Smooth muscle cell (in vitro differentiated cells): ENCODE results near the gene KCNK7. TPM values are rescaled to one million over a fixed set of nuclear protein-coding genes. Genes with fewer than 3 reads are reported as not detected.
A peak's percentile ranks its signal among the peaks of the same experiment; 100 is the strongest.

Experiments used
- DNase-seq: peaks from one replicate; lab custom pipeline; 2025; ENCODE audit not compliant: unreplicated experiment; lab: John Stamatoyannopoulos, UW
- H2AFZ ChIP-seq: fragments of 200-600 bp; sonication (generic); 2 replicates; pipeline ENCODE4 v1.6.0; 2016; ENCODE audit warnings: antibody characterized with exemption, low read depth, mild to moderate bottlenecking
- H3F3A ChIP-seq: fragments of 200-600 bp; sonication (generic); 2 replicates; pipeline ENCODE4 v1.6.0; 2017; ENCODE audit warnings: antibody characterized with exemption, low read depth
- H3K27ac ChIP-seq: fragments of 200-600 bp; sonication (generic); 2 replicates; pipeline ENCODE4 v1.5.1; 2016; ENCODE audit warnings: low read depth, mild to moderate bottlenecking
- H3K27me3 ChIP-seq: fragments of 200-600 bp; sonication (generic); 2 replicates; pipeline ENCODE4 v1.6.1; 2016; ENCODE audit warnings: low read depth, mild to moderate bottlenecking
- H3K36me3 ChIP-seq: fragments of 200-600 bp; sonication (generic); 2 replicates; pipeline ENCODE4 v1.5.1; 2016; ENCODE audit warnings: low read depth
- H3K4me1 ChIP-seq: fragments of 200-600 bp; sonication (generic); 2 replicates; pipeline ENCODE4 v1.5.1; 2016; ENCODE audit warnings: low read depth
- H3K4me2 ChIP-seq: fragments of 200-600 bp; sonication (generic); 2 replicates; pipeline ENCODE4 v1.6.0; 2016; ENCODE audit warnings: mild to moderate bottlenecking
- H3K4me3 ChIP-seq: fragments of 200-600 bp; sonication (generic); 2 replicates; pipeline ENCODE4 v1.5.1; 2016; ENCODE audit warnings: mild to moderate bottlenecking
- H3K79me2 ChIP-seq: fragments of 200-600 bp; sonication (generic); 2 replicates; pipeline ENCODE4 v1.6.0; 2016; ENCODE audit warnings: low read depth, mild to moderate bottlenecking
- H3K9ac ChIP-seq: fragments of 200-600 bp; sonication (generic); 2 replicates; pipeline ENCODE4 v1.6.0; 2016; ENCODE audit warnings: low read depth
- H3K9me3 ChIP-seq: fragments of 200-600 bp; sonication (generic); replicated peaks from 2 replicates; pipeline ENCODE4 v1.5.1; 2016; ENCODE audit warnings: low read depth
- H4K20me1 ChIP-seq: fragments of 200-600 bp; sonication (generic); 2 replicates; pipeline ENCODE4 v1.6.0; 2016; ENCODE audit warnings: low read depth
- WGBS: methylation state at CpG from one replicate; pipeline ENCODE4 v1.1.7; 2016; ENCODE audit warnings: low lambda C conversion rate; 5-methylcytosine and 5-hydroxymethylcytosine counted together
- polyA plus RNA-seq: library from polyadenylated mRNA; unstranded; fragments of >200 nt; fragmentation: Nextera tagmentation; extraction: Ambion mirVana; gene quantifications from 2 replicates; pipeline ENCODE4 v1.2.1, GENCODE V29; 2016
- total RNA-seq: library from RNA; depleted of rRNA; stranded (reverse); fragments of >200 nt; gene quantifications from 2 replicates; pipeline ENCODE4 v1.2.3, GENCODE V29; 2014
- TF ChIP-seq, protein P1 (sequence below): fragments of 200-600 bp; sonication (generic); IDR thresholded peaks from 2 replicates; pipeline ENCODE4 v1.5.1; 2017; ENCODE audit warnings: borderline replicate concordance, mild to moderate bottlenecking, antibody characterized with exemption; ENCODE audit not compliant: insufficient read depth, poor library complexity, severe bottlenecking

The KCNK7 gene
- total and polyA plus RNA-seq, 2 experiments from 2014 or later = not detected

DNA sequence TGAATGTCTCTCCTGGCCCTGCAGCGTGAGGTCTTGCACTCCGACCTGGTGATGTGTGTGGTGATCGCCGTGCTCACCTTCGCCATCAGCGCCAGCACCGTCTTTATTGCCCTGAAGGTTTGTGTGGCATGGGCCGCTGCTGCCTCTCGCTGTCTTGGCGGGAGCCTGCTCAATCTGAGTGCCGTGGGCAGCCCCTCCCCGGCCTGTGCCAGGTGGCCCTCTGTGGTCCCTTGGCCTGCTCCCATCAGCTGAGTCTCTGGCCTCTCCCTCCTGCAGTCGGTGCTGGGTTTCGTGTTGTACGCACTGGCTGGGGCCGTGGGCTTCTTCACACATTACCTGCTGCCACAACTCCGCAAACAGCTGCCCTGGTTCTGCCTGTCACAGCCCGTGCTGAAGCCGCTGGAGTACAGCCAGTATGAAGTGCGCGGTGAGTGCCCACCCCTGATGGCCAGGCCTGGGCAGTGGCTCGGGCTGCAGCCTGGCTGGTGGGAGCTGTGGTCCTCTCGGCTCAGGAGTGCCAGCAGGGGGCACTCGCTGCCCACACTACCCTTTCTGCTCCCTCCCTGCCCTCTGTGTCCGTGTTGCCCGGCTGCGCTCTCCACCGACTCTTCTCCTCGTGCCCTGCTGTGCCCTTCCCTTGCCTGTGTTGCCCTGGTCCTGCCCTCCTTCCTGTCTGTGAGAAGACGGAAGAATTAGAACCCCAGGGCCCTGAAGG is 30.2 kb upstream of the KCNK7 start:
- no peaks in the 10 kb centered on the region for H3K4me1 ChIP-seq
- H3K36me3 ChIP-seq = no peaks in the 10 kb centered on the region
- WGBS = 88% methylated on average over 30 of the region's 30 CpGs
- H3F3A ChIP-seq = no peaks in the 10 kb centered on the region
- H4K20me1 ChIP-seq = no peaks in the 10 kb centered on the region
- no peak overlapping the region for H3K27ac ChIP-seq
- H3K4me2 ChIP-seq = no peak overlapping the region
- TF ChIP-seq, protein P1, sequence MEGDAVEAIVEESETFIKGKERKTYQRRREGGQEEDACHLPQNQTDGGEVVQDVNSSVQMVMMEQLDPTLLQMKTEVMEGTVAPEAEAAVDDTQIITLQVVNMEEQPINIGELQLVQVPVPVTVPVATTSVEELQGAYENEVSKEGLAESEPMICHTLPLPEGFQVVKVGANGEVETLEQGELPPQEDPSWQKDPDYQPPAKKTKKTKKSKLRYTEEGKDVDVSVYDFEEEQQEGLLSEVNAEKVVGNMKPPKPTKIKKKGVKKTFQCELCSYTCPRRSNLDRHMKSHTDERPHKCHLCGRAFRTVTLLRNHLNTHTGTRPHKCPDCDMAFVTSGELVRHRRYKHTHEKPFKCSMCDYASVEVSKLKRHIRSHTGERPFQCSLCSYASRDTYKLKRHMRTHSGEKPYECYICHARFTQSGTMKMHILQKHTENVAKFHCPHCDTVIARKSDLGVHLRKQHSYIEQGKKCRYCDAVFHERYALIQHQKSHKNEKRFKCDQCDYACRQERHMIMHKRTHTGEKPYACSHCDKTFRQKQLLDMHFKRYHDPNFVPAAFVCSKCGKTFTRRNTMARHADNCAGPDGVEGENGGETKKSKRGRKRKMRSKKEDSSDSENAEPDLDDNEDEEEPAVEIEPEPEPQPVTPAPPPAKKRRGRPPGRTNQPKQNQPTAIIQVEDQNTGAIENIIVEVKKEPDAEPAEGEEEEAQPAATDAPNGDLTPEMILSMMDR = peak; percentile 24
- H3K27me3 ChIP-seq = no peaks in the 10 kb centered on the region
- no peak overlapping the region for H3K4me3 ChIP-seq
- H3K9me3 ChIP-seq = no peaks in the 10 kb centered on the region
- DNase-seq = no peak
- no peaks in the 10 kb centered on the region for H3K79me2 ChIP-seq
- no peak overlapping the region for H2AFZ ChIP-seq
- H3K9ac ChIP-seq = no peak overlapping the region

DNA sequence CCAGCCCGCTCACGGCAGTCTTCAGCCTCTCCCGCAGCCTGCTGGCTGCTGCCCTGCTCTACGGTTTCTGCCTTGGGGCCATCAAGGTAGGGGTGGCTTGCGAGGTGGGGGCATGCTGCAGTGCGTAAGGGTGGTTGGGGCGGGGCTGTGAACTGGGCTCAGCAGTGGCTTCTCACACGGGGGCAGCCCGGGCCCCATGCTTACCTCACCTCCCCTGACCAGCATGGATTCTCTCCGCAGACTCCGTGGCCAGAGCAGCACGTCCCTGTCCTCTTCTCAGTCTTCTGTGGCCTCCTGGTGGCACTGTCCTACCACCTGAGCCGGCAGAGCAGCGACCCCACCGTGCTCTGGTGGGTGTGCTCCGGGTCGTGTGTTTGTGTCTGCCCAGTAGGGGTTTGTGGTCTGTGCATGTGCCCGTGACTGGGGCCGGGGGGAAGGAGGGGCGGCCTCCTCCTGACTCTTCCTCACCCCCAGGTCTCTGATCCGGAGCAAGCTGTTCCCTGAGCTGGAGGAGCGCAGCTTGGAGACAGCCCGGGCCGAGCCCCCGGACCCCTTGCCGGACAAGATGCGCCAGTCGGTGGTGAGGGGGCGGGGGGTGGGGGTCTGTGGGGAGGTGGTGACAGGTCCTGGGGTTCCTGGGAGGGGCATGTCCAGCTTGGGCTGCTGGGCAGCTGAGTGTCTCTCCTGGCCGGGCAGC is 29.5 kb upstream of the KCNK7 start:
- TF ChIP-seq, protein P1 = no peak
- Histone ChIP-seq H3K79me2 (no peaks in the 10 kb centered on the region), H3K4me3 (no peak overlapping the region), H3K9ac (no peak overlapping the region), H3K9me3 (no peaks in the 10 kb centered on the region), H2AFZ (no peak overlapping the region), H3K27me3 (no peaks in the 10 kb centered on the region), H4K20me1 (no peaks in the 10 kb centered on the region), H3F3A (no peaks in the 10 kb centered on the region), H3K36me3 (no peaks in the 10 kb centered on the region), H3K4me2 (no peak overlapping the region), H3K4me1 (no peaks in the 10 kb centered on the region), H3K27ac (no peak overlapping the region)
- no peak for DNase-seq
- WGBS = 97% methylated on average over 18 of the region's 30 CpGs

DNA sequence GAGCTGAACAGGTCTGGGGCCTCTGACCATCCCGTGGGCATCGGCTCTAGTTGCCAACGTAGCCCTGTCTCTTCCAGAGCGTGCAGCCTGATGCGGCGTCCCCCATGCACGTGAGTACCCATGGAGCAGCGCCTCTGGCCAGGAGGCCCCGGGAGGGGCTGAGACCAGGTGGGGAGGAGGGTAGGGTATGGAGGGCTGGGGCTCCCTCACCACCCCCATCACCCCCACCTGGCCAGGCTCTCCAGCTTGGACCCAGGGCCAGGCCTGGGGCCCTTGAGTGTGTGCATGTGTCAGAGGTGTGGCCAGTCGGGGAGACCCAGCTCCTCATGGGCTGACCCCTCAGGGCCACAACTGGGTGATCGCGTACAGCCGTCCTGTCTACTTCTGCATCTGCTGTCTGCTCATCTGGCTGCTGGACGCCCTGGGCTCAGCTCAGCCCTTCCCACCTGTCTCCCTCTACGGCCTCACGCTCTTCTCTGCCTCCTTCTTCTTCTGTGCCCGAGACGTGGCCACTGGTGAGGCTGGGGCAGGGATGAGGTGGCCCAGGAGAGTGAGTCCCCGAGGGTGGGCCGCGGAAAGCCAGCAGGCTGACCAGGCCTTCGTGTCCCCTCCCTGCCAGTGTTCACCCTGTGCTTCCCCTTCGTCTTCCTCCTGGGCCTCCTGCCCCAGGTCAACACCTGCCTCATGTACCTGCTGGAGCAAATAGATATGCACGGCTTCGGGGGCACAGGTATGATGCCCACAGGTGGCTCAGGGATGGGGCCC is 28.4 kb upstream of the KCNK7 start:
- Histone ChIP-seq H3K4me3 (no peak overlapping the region), H3K79me2 (no peaks in the 10 kb centered on the region), H3K27ac (no peak overlapping the region), H2AFZ (no peak overlapping the region), H3K4me2 (no peak overlapping the region), H3K9ac (no peak overlapping the region), H3F3A (no peaks in the 10 kb centered on the region), H3K9me3 (no peaks in the 10 kb centered on the region), H3K27me3 (no peaks in the 10 kb centered on the region), H4K20me1 (no peaks in the 10 kb centered on the region), H3K4me1 (no peaks in the 10 kb centered on the region), H3K36me3 (no peaks in the 10 kb centered on the region)
- DNase-seq = no peak
- TF ChIP-seq, protein P1 = no peak
- 95% methylated on average over 25 of the region's 25 CpGs for WGBS
